Thyroid gland (tissue), 4 donors: ENCODE results near the gene RETREG3. TPM values are rescaled to one million over a fixed set of nuclear protein-coding genes. Genes with fewer than 3 reads are reported as not detected.
A peak's percentile ranks its signal among the peaks of the same experiment; 100 is the strongest.
"Not testable (repeated sequence)": the region's sequence is repeated elsewhere in the genome, so short reads cannot be mapped to it uniquely, and the experiment has no call there.

Experiments used
- DNase-seq, 2 donors: peaks; one replicate each; pipeline ENCODE4 v3.0.0-alpha.2; 2019
- H3K27ac ChIP-seq, 3 donors: fragments of 200-600 bp; sonication (generic); 1 replicate in 2 of 3; 2 replicates in 1 of 3; pipeline ENCODE4 v1.5.1; 2016 to 2019; ENCODE audit warnings: mild to moderate bottlenecking in 1 of 3, moderate library complexity in 1 of 3
- H3K27me3 ChIP-seq: fragments of 200-600 bp; sonication (generic); one replicate; pipeline ENCODE4 v1.5.1; 2019
- H3K36me3 ChIP-seq, 2 donors: fragments of 200-600 bp; sonication (generic); one replicate each; pipeline ENCODE4 v1.5.1; 2016 to 2019
- H3K4me1 ChIP-seq, 2 donors: fragments of 200-600 bp; sonication (generic); one replicate each; pipeline ENCODE4 v1.5.1; 2017 to 2019
- H3K4me3 ChIP-seq, 3 donors: fragments of 200-600 bp; sonication (generic); replicated peaks in 1 of 3; 1 replicate in 2 of 3; 2 replicates in 1 of 3; pipeline ENCODE4 v1.5.1; 2016; ENCODE audit warnings: mild to moderate bottlenecking in 1 of 3
- H3K9me3 ChIP-seq: fragments of 200-600 bp; sonication (generic); one replicate; pipeline ENCODE4 v1.5.1; 2017
- CTCF ChIP-seq, 6 experiments: fragments of 200-600 bp in 3 of 6; fragments of 450-650 bp in 3 of 6; sonication (generic) in 3 of 6; IDR thresholded peaks; one replicate each; pipeline ENCODE4 v1.5.1; 2016 to 2019; ENCODE audit warnings: antibody characterized with exemption in 6 of 6, mild to moderate bottlenecking in 2 of 6, inconsistent platforms in 1 of 6, moderate library complexity in 1 of 6
- POLR2A ChIP-seq, 2 donors: fragments of 450-650 bp; IDR thresholded peaks; one replicate each; pipeline ENCODE4 v1.6.1; 2017; ENCODE audit warnings: antibody characterized with exemption in 2 of 2, mild to moderate bottlenecking in 2 of 2, moderate library complexity in 1 of 2
- WGBS, 2 donors: methylation state at CpG; one replicate each; pipeline ENCODE4 v1.1.5; 2017; 5-methylcytosine and 5-hydroxymethylcytosine counted together
- intact Hi-C: fragments of 100-400 bp; cut with DNase I; formaldehyde crosslinking; loops from one replicate; pipeline ENCODE4 v1.15.1; 2023
- total RNA-seq, 4 donors: library from RNA; depleted of rRNA; stranded (reverse); fragments of >200 nt; gene quantifications; one replicate each; pipeline ENCODE4 v1.2.3, GENCODE V29; 2016

RETREG3 gene
- total RNA-seq, 4 donors from 2014 or later = 61.9 to 74.4 (median 72.1) TPM

- Histone ChIP-seq H3K27ac (peak within 1 kb of the TSS; percentile 66 to 74 (median 69)), H3K27me3 (no peaks in the 10 kb centered on the region), H3K4me3 (peak within 1 kb of the TSS; percentile 78 to 88 (median 82)), H3K4me1 (peaks cover 32 to 34% of the 10 kb centered on the region in 2 donors), H3K36me3 (peaks cover 16 to 17% of the 10 kb centered on the region in 2 donors), H3K9me3 (no peaks in the 10 kb centered on the region)
- DNase-seq = peak; percentile 95
- TF ChIP-seq CTCF (IDR thresholded peaks at IDR 0.05) = peak in 1 of 6 experiments; percentile 16
- peak in 1 of 2 donors; percentile 64 for TF ChIP-seq POLR2A (IDR thresholded peaks at IDR 0.05)
- WGBS, 2 donors = 1% methylated on average over 24 to 25 of the region's 26 CpGs
- intact Hi-C loops = no loop called here
These were observed 47.2 kb downstream of the RETREG3 start, which contains the start of gene COASY for GRCh38 chr17:42561897-42562387. TSS of gene COASY (plus strand) at chr17:42562148. CDS start at chr17:42562623, 475 bp downstream.

GRCh38 chr17:42560246-42560645, 48.9 kb downstream of the RETREG3 start:
- Histone ChIP-seq H3K9me3 (no peaks in the 10 kb centered on the region), H3K36me3 (peaks cover 8 to 9% of the 10 kb centered on the region in 2 donors), H3K27ac (no peak overlapping the region), H3K4me3 (no peak overlapping the region), H3K4me1 (peaks cover 28 to 29% of the 10 kb centered on the region in 2 donors), H3K27me3 (no peaks in the 10 kb centered on the region)
- intact Hi-C loops = no loop called here
- TF ChIP-seq CTCF (IDR thresholded peaks at IDR 0.05) (no peak), POLR2A (IDR thresholded peaks at IDR 0.05) (no peak)
- WGBS, 2 donors = 96% methylated on average over 3 of the region's 3 CpGs
- DNase-seq = no peak

GRCh38 chr17:42559075-42559474, 50.1 kb downstream of the RETREG3 start:
- TF ChIP-seq CTCF (IDR thresholded peaks at IDR 0.05) (no peak), POLR2A (IDR thresholded peaks at IDR 0.05) (no peak)
- WGBS, 2 donors = 74 to 75% methylated on average over 6 of the region's 6 CpGs
- intact Hi-C loops = no loop called here
- H3K27me3 ChIP-seq = no peaks in the 10 kb centered on the region
- no peaks in the 10 kb centered on the region for H3K9me3 ChIP-seq
- H3K4me1 ChIP-seq = peaks cover 29 to 32% of the 10 kb centered on the region in 2 donors
- H3K4me3 ChIP-seq = no peak overlapping the region
- peak overlapping the region in 2 of 3 donors; percentile 30 to 38 for H3K27ac ChIP-seq
- H3K36me3 ChIP-seq = no peaks in the 10 kb centered on the region
- DNase-seq = peak in 1 of 2 donors; percentile 46

GRCh38 chr17:42555961-42556617, 53.1 kb downstream of the RETREG3 start:
- H3K27me3 ChIP-seq, H3K36me3 ChIP-seq, H3K27ac ChIP-seq, H3K4me3 ChIP-seq, intact Hi-C loops, H3K9me3 ChIP-seq, DNase-seq: not testable (repeated sequence)
- H3K4me1 ChIP-seq = peaks cover 13 to 16% of the 10 kb centered on the region in 2 donors
- 52 to 53% methylated on average over 4 to 5 of the region's 5 CpGs for WGBS, 2 donors

GRCh38 chr17:42555122-42555622, 54.0 kb downstream of the RETREG3 start:
- peak overlapping the region; percentile 71 to 94 (median 86) for H3K27ac ChIP-seq
- DNase-seq = no peak

More at GRCh38 chr17:42555122-42555622, 54.0 kb downstream of the RETREG3 start:
- 24 to 25% methylated on average over 4 of the region's 4 CpGs for WGBS, 2 donors
- intact Hi-C loops = no loop called here
- TF ChIP-seq CTCF (IDR thresholded peaks at IDR 0.05) (no peak), POLR2A (IDR thresholded peaks at IDR 0.05) (no peak)
- Histone ChIP-seq H3K4me1 (peaks cover 13 to 16% of the 10 kb centered on the region in 2 donors), H3K27me3 (no peaks in the 10 kb centered on the region), H3K4me3 (peak overlapping the region; percentile 37 to 74 (median 59)), H3K9me3 (no peaks in the 10 kb centered on the region), H3K36me3 (no peaks in the 10 kb centered on the region)
